Keratinocyte (primary cell): ENCODE measurements around the gene CCNL2.

Experiments
- CTCF ChIP-seq, 3 experiments: IDR thresholded peaks in 1 of 3; conservative IDR thresholded peaks in 1 of 3; optimal IDR thresholded peaks in 1 of 3; 2 replicates in 2 of 3; 3 replicates in 1 of 3; pipeline versions ENCODE3 to v1.5.1; 2011; ENCODE audit warnings: low read length in 3 of 3, mild to moderate bottlenecking in 3 of 3, moderate library complexity in 2 of 3, control low read depth in 1 of 3, inconsistent platforms in 1 of 3; ENCODE audit not compliant: insufficient read depth in 2 of 3; ENCODE audit errors: extremely low read depth in 1 of 3
- EZH2 ChIP-seq: IDR thresholded peaks from one replicate; pipeline ENCODE4 v1.6.1; 2012; ENCODE audit warnings: inconsistent platforms, mild to moderate bottlenecking, low read length, moderate library complexity

- TF ChIP-seq CTCF (optimal IDR thresholded peaks at IDR 0.05 in 1 of 3, IDR thresholded peaks at IDR 0.05 in 1 of 3, conservative IDR thresholded peaks at IDR 0.05 in 1 of 3; ENCODE audit: extremely low read depth in 1 of 3, insufficient read depth in 2 of 3, low read length in 3 of 3) (peak in 1 of 3 experiments; percentile 17), EZH2 (no peak)
These were observed 8.6 kb upstream of the CCNL2 start for GRCh38 chr1:1407636-1408318.
